Fibroblast of villous mesenchyme (primary cell): ENCODE data around the gene GRIN1. TPM values are rescaled to one million over a fixed set of nuclear protein-coding genes. Genes with fewer than 3 reads are reported as not detected.

Experiments used
- DNase-seq: peaks from one replicate; pipeline ENCODE4 v3.0.0-alpha.2; 2010; ENCODE audit warnings: low read depth
- H3K4me3 ChIP-seq: 2 replicates; pipeline ENCODE4 v1.5.1; 2011; ENCODE audit warnings: low read depth, mild to moderate bottlenecking, low read length
- CTCF ChIP-seq: IDR thresholded peaks from 2 replicates; pipeline ENCODE4 v1.5.1; 2012; ENCODE audit warnings: low read depth, mild to moderate bottlenecking, low read length; ENCODE audit not compliant: insufficient read depth
- total RNA-seq: library from RNA; depleted of rRNA; stranded (reverse); fragments of >200 nt; gene quantifications from 2 replicates; pipeline ENCODE4 v1.2.3, GENCODE V29; 2012

The GRIN1 gene
- total RNA-seq, 1 donor, result not detected

- H3K4me3 ChIP-seq, result no peak overlapping the region
- no peak for DNase-seq
- no peak for TF ChIP-seq CTCF
Observed at GRCh38 chr9:137184881-137185660, 46.1 kb downstream of the GRIN1 start.

GRCh38 chr9:137185921-137186320, 47.0 kb downstream of the GRIN1 start:
- no peak for TF ChIP-seq CTCF
- H3K4me3 ChIP-seq, result no peak overlapping the region

GRCh38 chr9:137186385-137186784, 47.4 kb downstream of the GRIN1 start:
- H3K4me3 ChIP-seq, result no peak overlapping the region
- no peak for DNase-seq
- TF ChIP-seq CTCF, result no peak

More at GRCh38 chr9:137185921-137186320, 47.0 kb downstream of the GRIN1 start:
- DNase-seq, result no peak

- TF ChIP-seq CTCF, result no peak
- DNase-seq, result no peak
Observed at GRCh38 chr9:137187386-137187785, 48.4 kb downstream of the GRIN1 start.

GRCh38 chr9:137188086-137188489, 49.1 kb downstream of the GRIN1 start:
- H3K4me3 ChIP-seq, result peak overlapping the region; percentile 88
- no peak for TF ChIP-seq CTCF
- DNase-seq, result no peak

More at GRCh38 chr9:137187386-137187785, 48.4 kb downstream of the GRIN1 start:
- peak overlapping the region; percentile 88 for H3K4me3 ChIP-seq

- TF ChIP-seq CTCF, result peak; percentile 47
- peak within 1 kb of the TSS; percentile 88 for H3K4me3 ChIP-seq
- DNase-seq, result peak; percentile 94
Observed at GRCh38 chr9:137188490-137189296, 49.7 kb downstream of the GRIN1 start, which contains the start of the genes ANAPC2 and SSNA1. TSS of gene ANAPC2 (minus strand) at chr9:137188560. CDS start at chr9:137188532, 28 bp downstream. TSS of gene SSNA1 (plus strand) at chr9:137188676. CDS start at chr9:137188727, 51 bp downstream.
